Stimulated activated CD4-positive, alpha-beta T cell treated with anti-CD3 and anti-CD28 coated beads, Interleukin-12 subunit alpha, Interleukin-12 subunit beta, amount 100 ng/mL, for 4 hours (primary cell): ENCODE results near the gene TNS3.

Experiments used
- DNase-seq: peaks from one replicate; pipeline ENCODE4 v3.0.0-alpha.2; 2020

The TNS3 gene

DNA sequence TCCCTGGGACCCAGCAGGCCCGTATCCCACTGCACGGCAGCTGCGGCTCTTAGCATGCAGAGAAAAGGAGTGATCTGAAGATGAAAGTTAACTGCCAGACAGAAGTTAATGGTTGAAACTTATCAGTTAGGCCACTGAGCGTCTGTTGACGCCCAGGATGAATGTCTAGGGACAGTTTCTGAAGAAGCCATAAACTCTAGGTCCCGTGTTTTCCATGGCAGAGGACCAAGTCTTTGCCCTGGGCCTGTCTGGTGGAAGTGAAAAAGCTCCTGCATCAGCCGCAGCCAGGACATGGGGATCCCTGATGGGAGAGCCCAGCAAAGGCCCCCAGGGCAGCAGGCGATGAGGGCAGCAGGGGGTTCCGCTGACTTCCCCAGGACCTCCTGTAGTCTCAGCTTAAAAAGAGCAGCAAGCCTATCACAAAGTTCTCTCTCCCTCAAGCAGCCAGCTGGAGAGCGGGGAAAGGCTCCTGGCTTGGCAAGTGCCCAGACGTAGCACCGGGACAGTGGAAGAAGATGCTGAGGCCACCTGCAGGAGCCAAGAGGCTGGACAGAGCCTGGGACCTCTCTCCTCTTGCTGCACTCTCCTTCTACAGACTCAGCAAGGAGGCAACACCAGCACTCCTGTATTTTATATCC lies 79.6 kb downstream of the TNS3 start:
- DNase-seq = no peak

DNA sequence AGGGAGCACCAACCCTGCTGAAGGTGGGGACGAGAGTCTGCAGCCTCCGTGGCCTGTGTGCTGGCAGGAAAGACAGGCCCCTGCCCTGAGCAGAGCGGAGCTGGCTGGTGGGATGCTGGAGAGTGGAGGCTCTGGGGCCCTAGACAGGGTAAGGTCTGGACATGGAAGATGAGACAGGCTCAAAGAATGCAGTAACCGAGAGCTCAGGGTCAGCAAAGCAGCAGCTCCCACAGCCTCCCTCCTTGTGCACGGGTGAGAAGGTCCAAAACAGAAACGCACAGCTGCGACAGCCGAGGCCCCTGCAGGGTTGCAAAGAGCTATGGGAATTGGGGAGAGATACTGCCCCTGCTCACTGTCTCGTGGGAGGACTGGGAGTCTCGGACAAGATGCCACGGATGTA lies 80.5 kb downstream of the TNS3 start:
- no peak for DNase-seq

DNA sequence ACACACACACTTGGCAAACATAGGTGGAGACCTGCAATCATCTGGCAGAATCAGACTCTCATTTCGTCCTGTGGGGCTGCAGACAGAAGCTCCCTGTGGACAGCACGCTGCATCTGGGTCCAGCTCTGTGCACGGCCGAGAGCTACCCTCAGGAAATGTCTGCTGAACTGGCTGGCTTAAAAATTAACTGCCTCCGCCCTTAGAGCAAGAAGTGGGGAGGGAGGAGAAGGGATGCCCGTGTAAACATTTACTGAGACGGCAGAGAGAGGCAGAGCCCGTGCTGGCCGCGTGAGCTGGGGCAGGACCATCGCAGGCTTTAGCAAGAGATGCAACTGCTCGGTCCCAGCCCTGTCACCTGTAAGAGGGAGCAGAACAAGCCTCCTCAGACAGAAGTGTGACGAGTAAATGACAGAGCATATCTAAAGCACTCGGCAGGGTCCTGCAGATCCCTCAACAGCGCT lies 81.8 kb downstream of the TNS3 start:
- DNase-seq = no peak

DNA sequence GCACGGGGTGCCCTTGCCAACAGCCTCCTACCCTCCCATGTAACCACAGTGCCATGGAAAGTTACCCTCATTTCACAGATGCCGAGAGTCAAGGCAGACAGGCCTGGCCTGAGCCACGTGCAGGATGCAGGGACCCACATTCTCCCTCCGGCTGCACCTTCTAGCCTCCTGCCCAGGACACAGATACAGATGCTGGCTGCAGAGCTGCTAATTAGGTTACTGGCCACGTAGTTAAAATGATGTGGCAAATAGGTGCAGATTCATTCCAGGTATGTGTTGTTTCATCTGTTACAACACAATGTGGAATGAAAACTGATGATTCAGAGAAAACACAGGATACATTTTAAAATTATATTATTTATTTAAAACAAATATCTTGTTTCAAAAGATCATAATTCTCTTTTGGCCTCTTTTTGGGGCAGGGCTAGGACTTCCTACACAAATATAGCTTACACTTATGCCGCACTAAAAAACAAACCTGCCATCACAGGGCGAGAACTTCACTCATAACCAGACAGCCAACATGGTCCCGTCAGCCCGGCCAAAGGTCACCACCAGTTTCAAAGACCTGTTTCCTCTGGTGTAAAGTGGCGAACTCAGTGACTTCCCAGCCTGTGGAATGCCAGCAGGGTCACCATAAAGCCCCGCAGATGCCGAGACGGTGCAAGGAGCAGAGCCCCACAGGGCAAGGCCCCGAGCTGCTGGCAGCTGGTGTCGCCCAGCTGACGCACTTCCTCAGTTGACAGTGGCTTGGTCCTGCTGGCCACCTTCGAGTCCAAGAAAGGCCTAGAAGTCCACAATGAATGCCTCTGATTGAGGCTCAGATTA lies 83.5 kb downstream of the TNS3 start:
- DNase-seq = no peak

GRCh38 chr7:47497367-47498096 lies 84.4 kb downstream of the TNS3 start:
- DNase-seq = no peak

GRCh38 chr7:47496666-47497065 lies 85.2 kb downstream of the TNS3 start:
- no peak for DNase-seq

DNA sequence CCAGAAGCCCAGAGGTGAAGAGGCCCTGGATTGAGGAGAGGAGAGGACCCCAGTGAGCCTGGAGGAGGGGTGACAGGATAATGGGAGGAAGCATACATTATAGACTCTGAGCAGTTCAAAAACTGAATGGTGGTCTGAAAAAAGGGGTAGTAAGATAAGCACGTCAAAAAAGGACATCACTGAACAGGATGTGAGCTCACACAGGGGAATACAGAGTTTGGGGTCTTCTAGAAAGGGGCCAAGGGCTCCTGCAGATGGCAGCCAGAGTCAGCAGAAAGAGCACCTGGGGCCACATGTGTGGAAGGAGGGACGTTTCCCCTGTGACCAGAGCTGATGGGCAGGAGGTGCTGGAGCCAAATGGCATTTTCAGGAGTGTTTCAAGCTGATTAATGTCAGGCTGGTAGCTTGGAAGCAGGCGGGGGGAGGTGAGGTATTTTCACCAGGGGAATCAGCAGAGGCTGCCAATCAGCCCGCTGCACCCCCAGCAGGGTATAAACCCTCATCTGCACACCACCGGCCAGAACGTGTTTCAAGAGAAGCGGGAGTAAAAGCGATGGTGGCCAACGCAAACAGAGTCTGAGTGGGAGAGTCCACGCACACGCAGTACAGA lies 85.8 kb downstream of the TNS3 start:
- DNase-seq = no peak

DNA sequence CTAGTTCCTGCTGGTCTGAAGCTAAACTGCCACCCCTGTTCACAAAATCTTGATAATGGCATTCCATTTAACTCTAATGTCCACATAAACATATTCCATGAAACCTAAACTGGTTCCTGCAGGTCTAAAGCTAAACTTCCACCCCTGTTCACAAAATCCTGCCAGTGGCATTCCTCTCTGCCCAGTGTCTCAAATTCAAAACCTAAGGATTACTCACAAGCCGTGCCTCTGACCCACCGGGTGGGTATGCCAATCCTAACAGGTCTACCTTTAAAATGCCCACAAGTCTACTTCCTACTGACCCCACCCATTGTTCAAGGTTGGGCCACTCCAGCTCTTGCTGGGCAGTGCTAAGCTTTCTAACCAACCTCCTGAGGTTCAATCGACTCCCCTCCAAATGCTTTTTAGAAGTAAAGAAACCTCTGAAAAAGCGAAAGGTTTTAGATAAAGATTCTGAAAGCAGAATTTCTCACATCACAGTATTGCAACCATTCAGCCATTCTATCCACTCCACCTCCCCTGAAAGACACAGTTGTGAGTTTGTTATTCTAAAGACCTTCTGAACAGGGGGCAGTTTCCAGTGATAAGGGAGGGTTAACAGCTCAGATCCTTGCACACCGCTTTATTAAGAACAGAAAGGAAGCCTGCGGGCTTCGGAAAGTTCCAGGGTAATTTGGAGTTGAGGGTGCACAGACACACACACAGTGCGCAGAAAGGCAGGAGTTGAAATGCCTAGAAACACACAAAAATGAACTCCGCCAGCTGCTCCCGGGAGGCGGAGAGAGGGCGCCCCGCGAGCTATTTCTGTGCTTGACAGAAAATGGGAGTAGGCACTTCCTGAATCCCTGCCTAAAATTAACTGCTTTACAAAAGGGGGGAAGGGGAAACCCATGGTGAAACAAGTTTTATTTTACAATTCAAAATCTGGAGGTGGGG lies 87.7 kb downstream of the TNS3 start:
- DNase-seq = no peak

DNA sequence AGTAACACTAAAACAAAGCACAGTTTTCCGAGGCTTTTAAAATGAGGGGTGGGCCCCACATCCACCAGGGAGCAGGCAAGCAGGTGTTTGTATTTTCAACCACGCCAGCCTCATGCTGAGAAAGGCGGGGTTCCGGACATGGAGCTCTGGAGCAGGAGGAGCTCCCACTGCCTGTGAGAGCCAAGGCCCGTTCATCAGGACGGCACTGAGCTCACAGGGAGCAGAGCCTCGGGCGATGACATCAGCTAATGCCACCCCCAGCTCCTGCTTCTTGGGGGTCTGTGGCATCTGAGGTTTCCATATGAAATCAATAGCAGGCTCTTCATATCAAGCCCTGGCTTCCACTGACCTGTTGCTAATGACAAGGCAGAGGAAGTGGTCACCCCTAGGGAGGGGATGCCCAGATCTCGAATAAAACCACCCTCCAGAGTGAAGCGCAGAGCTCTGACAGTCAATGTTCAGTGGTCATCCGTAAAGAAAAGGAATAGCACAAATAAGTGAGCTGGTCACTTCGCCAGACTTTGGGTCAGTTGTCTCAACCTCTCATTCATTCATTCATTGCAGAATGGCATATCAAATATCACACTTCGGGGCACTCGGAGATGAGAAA lies 89.1 kb downstream of the TNS3 start:
- DNase-seq = no peak

DNA sequence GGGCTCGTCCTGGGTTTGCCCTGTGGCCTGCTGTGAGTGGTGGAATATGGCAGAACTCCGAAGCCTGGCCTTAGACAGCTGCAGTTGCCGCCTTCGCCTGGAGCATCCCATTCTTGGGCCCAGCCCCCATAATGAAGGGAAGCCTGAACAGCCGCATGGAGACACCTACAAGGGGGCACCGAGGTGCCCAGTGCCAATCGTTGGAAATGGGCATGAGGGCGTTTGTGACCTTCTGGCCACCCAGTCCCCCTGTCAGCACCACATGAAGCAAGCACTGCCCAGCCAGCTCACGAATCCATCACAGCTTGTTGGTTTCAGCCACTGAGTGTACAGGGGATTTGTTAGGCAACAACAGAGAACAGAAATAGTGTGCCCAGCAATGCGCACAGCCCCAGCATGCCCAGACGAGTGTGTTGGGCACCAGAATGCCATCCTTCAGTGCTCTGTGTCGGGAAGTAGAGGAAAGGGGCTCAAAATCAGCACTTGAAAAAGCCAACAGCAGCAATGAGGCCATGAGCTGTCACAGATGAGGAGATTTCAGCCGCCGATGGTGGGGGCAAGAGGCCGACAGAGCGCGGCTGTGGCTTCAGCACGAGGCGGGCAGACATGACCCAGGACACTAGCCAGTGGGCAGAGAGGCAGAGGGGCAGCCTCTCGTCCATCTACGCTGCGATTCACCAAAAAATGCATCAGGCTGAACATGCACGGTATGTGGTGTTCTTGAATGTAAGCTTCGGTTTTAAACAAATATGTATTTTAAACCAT lies 91.2 kb downstream of the TNS3 start:
- DNase-seq = no peak

- DNase-seq = no peak
Measured at GRCh38 chr7:47489624-47490023, 92.3 kb downstream of the TNS3 start.

DNA sequence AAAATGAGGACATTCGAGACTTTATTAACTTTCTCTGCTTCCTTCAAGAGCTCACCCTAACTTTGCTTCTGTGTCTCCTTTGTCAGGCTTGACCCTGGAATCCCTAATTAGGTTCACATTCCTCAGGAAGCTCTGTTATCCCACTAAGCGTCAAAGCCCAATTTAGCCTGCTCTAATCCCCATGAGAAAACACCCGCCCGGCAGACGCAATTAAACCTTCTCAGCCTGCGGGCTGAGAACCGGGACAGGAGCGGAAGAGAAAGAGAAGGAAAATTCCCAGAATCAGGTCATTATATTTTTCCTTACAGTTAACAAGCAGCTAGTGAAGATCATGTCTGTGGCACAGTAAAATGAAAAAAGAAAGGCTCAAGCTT lies 93.0 kb downstream of the TNS3 start:
- no peak for DNase-seq

GRCh38 chr7:47488201-47488968 lies 93.5 kb downstream of the TNS3 start:
- no peak for DNase-seq

GRCh38 chr7:47485640-47486435 lies 96.1 kb downstream of the TNS3 start:
- DNase-seq = no peak

GRCh38 chr7:47484923-47485639 lies 96.8 kb downstream of the TNS3 start:
- no peak for DNase-seq

GRCh38 chr7:47484457-47484856 lies 97.5 kb downstream of the TNS3 start:
- DNase-seq = no peak

DNA sequence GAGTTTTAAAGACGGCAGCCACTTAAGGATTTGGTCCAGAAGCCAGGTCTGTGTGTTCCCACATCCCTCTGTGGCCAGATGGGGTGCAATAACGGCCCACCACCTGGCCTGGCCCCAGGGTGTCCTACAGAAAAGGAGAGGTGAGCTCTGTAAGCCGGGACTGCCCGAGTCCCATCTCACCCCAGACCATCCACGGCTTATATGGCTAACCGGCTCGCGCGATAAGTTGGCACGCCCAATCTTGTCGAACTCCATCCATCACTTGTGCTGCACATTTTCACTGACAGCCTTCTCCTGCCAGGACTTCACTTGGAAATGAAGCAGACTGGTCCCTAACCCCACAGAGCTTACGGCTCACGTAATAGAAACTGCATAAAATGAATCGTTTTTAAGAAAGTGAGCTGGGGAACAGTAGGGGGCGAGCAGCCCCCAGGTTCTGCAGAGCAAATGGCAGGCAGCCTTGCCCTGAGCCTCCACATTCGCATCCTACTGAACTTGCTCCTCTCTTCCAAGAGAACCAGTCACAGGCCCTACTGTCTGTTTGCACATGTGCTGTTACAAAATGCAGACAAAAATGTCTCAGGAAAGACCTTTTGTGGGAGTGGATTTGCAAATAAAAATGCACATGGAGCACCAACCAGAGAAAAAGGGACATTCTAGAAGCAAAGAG lies 98.2 kb downstream of the TNS3 start:
- DNase-seq = no peak
